HCEC 1CT (cell line): Measurements from ENCODE around the gene BCL2L11.
A peak's percentile ranks its signal among the peaks of the same experiment; 100 is the strongest.

Experiments used
- DNase-seq: peaks from one replicate; pipeline ENCODE4 v3.0.0-alpha.2; 2017

Gene BCL2L11

GRCh38 chr2:111171337-111171930 lies 50.7 kb downstream of the BCL2L11 start:
- no peak for DNase-seq

- DNase-seq, result no peak
These were observed 52.0 kb downstream of the BCL2L11 start for GRCh38 chr2:111172666-111173065.

- DNase-seq, result no peak
These were observed 52.6 kb downstream of the BCL2L11 start for GRCh38 chr2:111173338-111173737.

GRCh38 chr2:111173856-111174255 lies 53.1 kb downstream of the BCL2L11 start:
- no peak for DNase-seq

- no peak for DNase-seq
These were observed 54.9 kb downstream of the BCL2L11 start for GRCh38 chr2:111175615-111176014.

- no peak for DNase-seq
These were observed 55.7 kb downstream of the BCL2L11 start for GRCh38 chr2:111176388-111176787.

GRCh38 chr2:111176867-111177266 lies 56.2 kb downstream of the BCL2L11 start:
- DNase-seq, result no peak

GRCh38 chr2:111178296-111178695 lies 57.6 kb downstream of the BCL2L11 start:
- DNase-seq, result no peak

- peak; percentile 48 for DNase-seq
These were observed 58.2 kb downstream of the BCL2L11 start for GRCh38 chr2:111178730-111179405.

GRCh38 chr2:111182121-111182520 lies 61.4 kb downstream of the BCL2L11 start:
- DNase-seq, result no peak

- DNase-seq, result no peak
These were observed 62.0 kb downstream of the BCL2L11 start for GRCh38 chr2:111182740-111183139.

GRCh38 chr2:111184725-111185310 lies 64.1 kb downstream of the BCL2L11 start:
- DNase-seq, result no peak

GRCh38 chr2:111185361-111186022 lies 64.8 kb downstream of the BCL2L11 start:
- no peak for DNase-seq

GRCh38 chr2:111186121-111186715 lies 65.5 kb downstream of the BCL2L11 start:
- no peak for DNase-seq

- DNase-seq, result no peak
These were observed 66.2 kb downstream of the BCL2L11 start for GRCh38 chr2:111186933-111187332.

- no peak for DNase-seq
These were observed 68.0 kb downstream of the BCL2L11 start for GRCh38 chr2:111188681-111189080.

- DNase-seq, result no peak
These were observed 68.4 kb downstream of the BCL2L11 start for GRCh38 chr2:111189106-111189505.

- no peak for DNase-seq
These were observed 70.3 kb downstream of the BCL2L11 start for GRCh38 chr2:111190816-111191540.

- DNase-seq, result no peak
These were observed 71.2 kb downstream of the BCL2L11 start for GRCh38 chr2:111191877-111192276.

- DNase-seq, result no peak
These were observed 72.2 kb downstream of the BCL2L11 start for GRCh38 chr2:111192776-111193368.

- no peak for DNase-seq
These were observed 74.3 kb downstream of the BCL2L11 start for GRCh38 chr2:111194835-111195621.

- no peak for DNase-seq
These were observed 75.7 kb downstream of the BCL2L11 start for GRCh38 chr2:111196435-111196834.
